Cardiac muscle cell (in vitro differentiated cells and primary cell): ENCODE results near the gene MLF2. TPM values are rescaled to one million over a fixed set of nuclear protein-coding genes. Genes with fewer than 3 reads are reported as not detected.

Experiments used
- DNase-seq, 2 donors: peaks; one replicate each; pipeline versions ENCODE4 v3.0.0 to v3.0.0-alpha.2; 2010 to 2017; ENCODE audit warnings: low read depth in 1 of 2, low spot score in 1 of 2
- H3K27ac ChIP-seq: fragments of 200-600 bp; sonication (generic); 2 replicates; pipeline ENCODE4 v1.5.1; 2016
- H3K27me3 ChIP-seq: fragments of 200-600 bp; sonication (generic); 2 replicates; pipeline ENCODE4 v1.6.0; 2016; ENCODE audit warnings: control low read depth
- H3K36me3 ChIP-seq: fragments of 200-600 bp; sonication (generic); 2 replicates; pipeline ENCODE4 v1.5.1; 2016; ENCODE audit warnings: control low read depth
- H3K4me1 ChIP-seq: fragments of 200-600 bp; sonication (generic); 2 replicates; pipeline ENCODE4 v1.8.1; 2017; ENCODE audit warnings: low read depth, mild to moderate bottlenecking, mixed run types
- H3K4me3 ChIP-seq: fragments of 200-600 bp; sonication (generic); 2 replicates; pipeline ENCODE4 v1.5.1; 2016; ENCODE audit warnings: mild to moderate bottlenecking
- H3K9me3 ChIP-seq: fragments of 200-600 bp; sonication (generic); 2 replicates; pipeline ENCODE4 v1.5.1; 2017; ENCODE audit warnings: low read depth, mild to moderate bottlenecking, control low read depth
- polyA plus RNA-seq: library from polyadenylated mRNA; unstranded; fragments of >200 nt; fragmentation: Nextera tagmentation; extraction: Ambion mirVana; gene quantifications from 2 replicates; pipeline ENCODE4 v1.2.1, GENCODE V29; 2016
- total RNA-seq: library from RNA; depleted of rRNA; stranded (reverse); fragments of >200 nt; gene quantifications from 2 replicates; pipeline ENCODE4 v1.2.3, GENCODE V29; 2016
- TF ChIP-seq, protein P1 (sequence below): IDR thresholded peaks from 2 replicates; pipeline ENCODE4 v1.5.1; 2012; ENCODE audit warnings: low read depth, mild to moderate bottlenecking, low read length

Gene MLF2
- total and polyA plus RNA-seq, 2 experiments from 2014 or later: 342 to 592 TPM

DNA sequence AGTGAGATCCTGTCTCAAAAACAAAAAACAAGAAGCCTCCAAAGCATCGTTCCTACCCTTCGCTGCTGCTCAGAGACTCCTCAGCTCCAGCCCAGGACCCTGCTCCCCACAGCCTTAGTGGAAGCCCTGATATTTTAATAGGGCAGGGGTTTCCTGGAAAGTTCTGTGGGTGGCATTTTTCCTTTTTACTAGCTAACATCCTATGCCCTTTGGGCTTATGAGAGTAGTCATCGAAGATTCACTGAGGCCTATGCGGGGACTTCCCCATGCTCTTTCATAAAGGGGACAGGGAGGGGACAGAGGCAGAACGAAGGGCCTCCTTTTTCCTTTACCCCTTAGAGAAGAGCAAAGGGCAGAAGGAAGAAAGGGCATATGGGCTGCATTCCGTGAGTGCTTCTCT lies 27.6 kb upstream of the MLF2 start:
- H3K27ac ChIP-seq: no peak overlapping the region
- H3K36me3 ChIP-seq: no peaks in the 10 kb centered on the region
- no peaks in the 10 kb centered on the region for H3K27me3 ChIP-seq
- H3K9me3 ChIP-seq: no peaks in the 10 kb centered on the region
- TF ChIP-seq, protein P1, sequence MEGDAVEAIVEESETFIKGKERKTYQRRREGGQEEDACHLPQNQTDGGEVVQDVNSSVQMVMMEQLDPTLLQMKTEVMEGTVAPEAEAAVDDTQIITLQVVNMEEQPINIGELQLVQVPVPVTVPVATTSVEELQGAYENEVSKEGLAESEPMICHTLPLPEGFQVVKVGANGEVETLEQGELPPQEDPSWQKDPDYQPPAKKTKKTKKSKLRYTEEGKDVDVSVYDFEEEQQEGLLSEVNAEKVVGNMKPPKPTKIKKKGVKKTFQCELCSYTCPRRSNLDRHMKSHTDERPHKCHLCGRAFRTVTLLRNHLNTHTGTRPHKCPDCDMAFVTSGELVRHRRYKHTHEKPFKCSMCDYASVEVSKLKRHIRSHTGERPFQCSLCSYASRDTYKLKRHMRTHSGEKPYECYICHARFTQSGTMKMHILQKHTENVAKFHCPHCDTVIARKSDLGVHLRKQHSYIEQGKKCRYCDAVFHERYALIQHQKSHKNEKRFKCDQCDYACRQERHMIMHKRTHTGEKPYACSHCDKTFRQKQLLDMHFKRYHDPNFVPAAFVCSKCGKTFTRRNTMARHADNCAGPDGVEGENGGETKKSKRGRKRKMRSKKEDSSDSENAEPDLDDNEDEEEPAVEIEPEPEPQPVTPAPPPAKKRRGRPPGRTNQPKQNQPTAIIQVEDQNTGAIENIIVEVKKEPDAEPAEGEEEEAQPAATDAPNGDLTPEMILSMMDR: no peak
- DNase-seq: no peak
- H3K4me1 ChIP-seq: peaks cover 17% of the 10 kb centered on the region
- no peak overlapping the region for H3K4me3 ChIP-seq

DNA sequence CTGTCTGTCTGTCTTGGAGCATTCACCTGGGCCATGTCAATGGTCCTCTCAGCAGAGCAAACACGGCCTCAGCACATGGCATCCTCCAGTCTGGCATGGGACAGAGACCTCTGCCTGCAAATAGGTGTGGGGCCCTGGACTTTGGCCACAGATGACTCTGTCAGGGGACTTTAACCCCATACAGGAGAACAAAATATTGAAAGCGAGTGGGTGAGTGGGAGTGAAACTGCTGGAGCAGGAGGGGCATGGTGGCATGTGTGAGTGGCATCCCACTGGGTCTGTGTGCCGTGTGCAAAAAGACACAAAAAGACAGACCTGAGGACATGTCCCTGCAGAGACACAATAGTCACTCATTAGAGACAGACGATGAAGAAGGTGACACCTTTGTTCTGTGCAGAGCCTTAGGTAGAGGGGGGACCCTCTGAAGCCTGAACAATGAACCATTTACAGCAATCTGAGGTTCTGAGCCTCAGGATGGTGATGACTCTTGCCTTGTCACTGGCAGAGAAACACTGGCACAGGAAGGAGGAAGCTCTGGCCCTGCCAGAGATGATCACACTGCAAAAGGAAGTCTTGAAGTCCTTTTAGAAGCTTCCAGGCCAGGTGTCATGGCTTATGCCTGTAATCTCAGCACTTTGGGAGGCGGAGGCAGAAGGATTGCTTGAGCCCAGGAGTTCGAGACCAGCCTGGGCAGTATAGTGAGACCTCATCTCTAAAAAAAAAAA lies 26.9 kb upstream of the MLF2 start:
- no peaks in the 10 kb centered on the region for H3K27me3 ChIP-seq
- no peaks in the 10 kb centered on the region for H3K9me3 ChIP-seq
- peaks cover 17% of the 10 kb centered on the region for H3K4me1 ChIP-seq
- no peak overlapping the region for H3K4me3 ChIP-seq
- no peaks in the 10 kb centered on the region for H3K36me3 ChIP-seq
- no peak for DNase-seq
- TF ChIP-seq, protein P1: no peak
- H3K27ac ChIP-seq: no peak overlapping the region

DNA sequence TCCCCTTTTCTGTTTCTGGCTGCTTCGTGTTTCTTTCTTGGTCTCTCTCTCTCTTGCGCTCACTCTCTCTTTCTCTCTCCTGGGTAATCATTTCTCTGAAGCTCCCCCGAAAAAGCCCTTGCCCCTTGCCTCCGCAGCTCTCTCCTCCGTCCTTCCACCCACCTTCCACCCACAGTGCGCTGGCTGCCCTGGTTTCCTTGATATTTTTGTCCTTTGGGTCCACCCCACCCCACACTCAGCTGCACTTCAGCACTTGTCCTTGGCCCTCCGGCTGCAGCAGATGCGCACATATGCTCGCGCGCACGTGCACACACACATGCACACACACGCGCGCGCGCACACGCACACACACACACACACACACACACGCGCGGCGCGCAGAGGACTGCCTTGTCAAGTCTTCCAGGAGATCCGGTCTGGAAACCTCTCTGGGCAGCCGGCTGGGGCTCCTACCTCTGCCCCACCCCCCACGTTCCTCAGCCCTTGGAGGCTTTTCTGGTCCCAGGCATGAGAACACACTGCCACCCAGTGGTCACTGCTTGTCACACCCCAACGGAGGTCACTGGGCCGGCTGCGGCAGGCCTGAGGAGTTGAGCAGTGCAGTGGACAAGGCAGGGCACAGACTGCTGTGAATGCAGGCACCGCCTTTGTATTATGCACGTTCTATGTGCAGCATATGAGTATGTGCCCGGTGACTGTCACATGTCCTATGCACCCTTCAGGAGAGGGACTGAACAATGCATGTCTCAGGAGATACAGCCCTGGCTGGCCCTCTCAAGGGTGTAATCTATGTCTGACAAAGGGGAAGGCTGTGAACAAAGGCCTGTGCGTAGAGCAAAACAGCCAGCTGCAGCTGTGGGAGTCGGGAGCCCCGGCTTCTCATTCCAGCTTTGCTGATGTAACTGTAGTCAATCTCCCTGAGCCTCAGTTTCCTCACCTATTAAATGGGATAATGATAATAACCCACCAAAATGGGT lies 25.9 kb upstream of the MLF2 start:
- Histone ChIP-seq H3K9me3 (no peaks in the 10 kb centered on the region), H3K27ac (peak overlapping the region; percentile 26), H3K36me3 (no peaks in the 10 kb centered on the region), H3K27me3 (peaks cover 8% of the 10 kb centered on the region), H3K4me3 (peak overlapping the region; percentile 32), H3K4me1 (peaks cover 17% of the 10 kb centered on the region)
- TF ChIP-seq, protein P1: peak; percentile 90
- DNase-seq: peak; percentile 96 to 97

DNA sequence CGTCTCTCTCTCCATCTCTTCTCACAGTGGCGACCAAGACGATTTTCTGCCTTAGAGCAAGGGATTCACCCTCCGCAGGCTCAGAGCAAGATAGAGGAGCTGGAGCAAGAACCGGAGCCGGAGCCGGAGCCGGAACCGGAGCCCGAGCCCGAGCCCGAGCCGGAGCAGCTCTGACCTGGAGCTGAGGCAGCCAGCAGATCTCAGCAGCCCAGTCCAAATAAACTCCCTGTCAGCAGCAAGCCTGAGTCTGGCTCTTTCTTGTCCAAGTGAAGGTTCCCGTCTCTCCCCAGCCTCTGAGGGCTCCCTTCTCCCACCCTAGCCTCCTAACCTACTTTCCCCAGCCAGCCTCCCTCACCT lies 25.3 kb upstream of the MLF2 start:
- TF ChIP-seq, protein P1: no peak
- peak in 1 of 2 donors; percentile 59 for DNase-seq
- H3K9me3 ChIP-seq: no peaks in the 10 kb centered on the region
- peak overlapping the region; percentile 26 for H3K27ac ChIP-seq
- peaks cover 15% of the 10 kb centered on the region for H3K27me3 ChIP-seq
- peaks cover 11% of the 10 kb centered on the region for H3K4me1 ChIP-seq
- peak overlapping the region; percentile 32 for H3K4me3 ChIP-seq
- no peaks in the 10 kb centered on the region for H3K36me3 ChIP-seq

DNA sequence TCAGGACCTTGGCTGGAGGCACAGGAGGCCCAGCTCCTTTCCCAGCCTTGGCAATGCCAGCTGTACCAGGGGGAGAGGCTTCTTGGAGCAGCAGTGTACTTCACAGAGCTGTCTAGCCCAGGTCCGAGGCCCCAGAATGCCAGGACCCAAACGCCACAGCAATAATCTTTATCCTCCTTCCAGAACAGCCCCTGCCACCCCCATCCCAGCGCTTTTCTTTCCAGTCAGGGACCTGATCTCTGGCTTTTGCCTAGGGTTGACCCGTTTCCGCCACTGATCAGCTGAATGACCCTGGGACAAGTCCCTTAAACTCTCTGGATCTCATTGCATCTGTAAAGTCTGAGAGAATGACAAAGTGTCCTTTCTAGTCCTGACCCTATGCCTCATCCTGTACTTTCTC lies 24.4 kb upstream of the MLF2 start:
- TF ChIP-seq, protein P1: no peak
- no peak overlapping the region for H3K4me3 ChIP-seq
- no peaks in the 10 kb centered on the region for H3K36me3 ChIP-seq
- H3K9me3 ChIP-seq: no peaks in the 10 kb centered on the region
- peaks cover 6% of the 10 kb centered on the region for H3K4me1 ChIP-seq
- H3K27ac ChIP-seq: no peak overlapping the region
- peaks cover 23% of the 10 kb centered on the region for H3K27me3 ChIP-seq
- DNase-seq: no peak
